Measurements from ENCODE around the gene HNRNPUL1. TPM values are rescaled to one million over a fixed set of nuclear protein-coding genes. Genes with fewer than 3 reads are reported as not detected.
"Not testable (repeated sequence)": the region's sequence is repeated elsewhere in the genome, so short reads cannot be mapped to it uniquely, and the experiment has no call there.

Gene HNRNPUL1
- total RNA-seq, 4 donors from 2014 or later = 129 to 180 (median 150) TPM

GRCh38 chr19:41334793-41335192 is 70.6 kb downstream of the HNRNPUL1 start:
- TF ChIP-seq CTCF (IDR thresholded peaks at IDR 0.05) (no peak), POLR2A (IDR thresholded peaks at IDR 0.05) (no peak)
- DNase-seq = no peak
- WGBS, 2 donors = 68 to 72% methylated on average over 5 of the region's 5 CpGs
- Histone ChIP-seq H3K27ac (no peak overlapping the region), H3K4me1 (no peaks in the 10 kb centered on the region), H3K36me3 (no peaks in the 10 kb centered on the region), H3K4me3 (replicated peaks in 1 of 3) (no peak overlapping the region), H3K9me3 (no peaks in the 10 kb centered on the region), H3K27me3 (no peaks in the 10 kb centered on the region)
- intact Hi-C loops (cut with DNase I) = no loop called here

- 92 to 94% methylated on average over 10 of the region's 10 CpGs for WGBS, 2 donors
- TF ChIP-seq CTCF (IDR thresholded peaks at IDR 0.05) = no peak
- no peak for TF ChIP-seq POLR2A (IDR thresholded peaks at IDR 0.05)
- Histone ChIP-seq H3K27me3 (no peaks in the 10 kb centered on the region), H3K4me3 (replicated peaks in 1 of 3) (no peak overlapping the region), H3K9me3 (no peaks in the 10 kb centered on the region), H3K36me3 (no peaks in the 10 kb centered on the region), H3K4me1 (no peaks in the 10 kb centered on the region), H3K27ac (no peak overlapping the region)
- intact Hi-C loops (cut with DNase I) = no loop called here
- no peak for DNase-seq
These were observed 71.3 kb downstream of the HNRNPUL1 start for GRCh38 chr19:41335467-41335866.

GRCh38 chr19:41339936-41340335 is 75.8 kb downstream of the HNRNPUL1 start:
- no peak for DNase-seq
- H3K27ac ChIP-seq = no peak overlapping the region
- no peaks in the 10 kb centered on the region for H3K9me3 ChIP-seq
- intact Hi-C loops (cut with DNase I) = no loop called here
- peaks cover 0 to 5% of the 10 kb centered on the region in 2 donors for H3K36me3 ChIP-seq
- H3K27me3 ChIP-seq = no peaks in the 10 kb centered on the region
- H3K4me1 ChIP-seq = no peaks in the 10 kb centered on the region
- TF ChIP-seq POLR2A (IDR thresholded peaks at IDR 0.05) = no peak
- no peak for TF ChIP-seq CTCF (IDR thresholded peaks at IDR 0.05)
- H3K4me3 ChIP-seq (replicated peaks in 1 of 3) = no peak overlapping the region
- 74 to 79% methylated on average over 5 of the region's 5 CpGs for WGBS, 2 donors

GRCh38 chr19:41341669-41342490 is 77.7 kb downstream of the HNRNPUL1 start:
- TF ChIP-seq POLR2A (IDR thresholded peaks at IDR 0.05) (no peak), CTCF (IDR thresholded peaks at IDR 0.05) (peak in 2 of 6 experiments; percentile 13 to 33)
- 90 to 91% methylated on average over 16 to 20 of the region's 20 CpGs for WGBS, 2 donors
- Histone ChIP-seq H3K4me1 (no peaks in the 10 kb centered on the region), H3K36me3 (peaks cover 0 to 5% of the 10 kb centered on the region in 2 donors), H3K4me3 (replicated peaks in 1 of 3) (no peak overlapping the region), H3K27ac (no peak overlapping the region), H3K27me3 (no peaks in the 10 kb centered on the region), H3K9me3 (no peaks in the 10 kb centered on the region)
- intact Hi-C loops (cut with DNase I) = no loop called here
- DNase-seq = peak; percentile 29 to 47

- WGBS, 2 donors = 96% methylated on average over 2 of the region's 2 CpGs
These were observed 80.0 kb downstream of the HNRNPUL1 start for GRCh38 chr19:41344162-41344561.

GRCh38 chr19:41346916-41347315 is 82.7 kb downstream of the HNRNPUL1 start:
- H3K27me3 ChIP-seq; H3K36me3 ChIP-seq; H3K4me3 ChIP-seq (replicated peaks in 1 of 3); intact Hi-C loops (cut with DNase I); H3K27ac ChIP-seq; DNase-seq; H3K9me3 ChIP-seq; H3K4me1 ChIP-seq: not testable (repeated sequence)
- 92 to 94% methylated on average over 9 of the region's 9 CpGs for WGBS, 2 donors

More at GRCh38 chr19:41344162-41344561, 80.0 kb downstream of the HNRNPUL1 start:
- no peaks in the 10 kb centered on the region for H3K27me3 ChIP-seq
- H3K27ac ChIP-seq = no peak overlapping the region
- peaks cover 0 to 5% of the 10 kb centered on the region in 2 donors for H3K36me3 ChIP-seq
- no peak for DNase-seq
- no peaks in the 10 kb centered on the region for H3K9me3 ChIP-seq
- TF ChIP-seq CTCF (IDR thresholded peaks at IDR 0.05) (no peak), POLR2A (IDR thresholded peaks at IDR 0.05) (no peak)
- H3K4me1 ChIP-seq = no peaks in the 10 kb centered on the region
- intact Hi-C loops (cut with DNase I) = no loop called here
- no peak overlapping the region for H3K4me3 ChIP-seq (replicated peaks in 1 of 3)

Measured in thyroid gland (tissue), 4 donors.